SK-N-SH (cell line): Measurements from ENCODE around the gene MGAT1. TPM values are rescaled to one million over a fixed set of nuclear protein-coding genes. Genes with fewer than 3 reads are reported as not detected.
A peak's percentile ranks its signal among the peaks of the same experiment; 100 is the strongest.

Experiments used
- CTCF ChIA-PET: fragments of 300-600, 350-600 bp; formaldehyde crosslinking; extraction: SDS; loops from one replicate; lab custom pipeline; 2021; lab: Yijun Ruan, JAX
- POLR2A ChIA-PET: fragments of 350-600 bp; sonication (Branson Sonifier 250); formaldehyde crosslinking; extraction: SDS; loops from one replicate; lab custom pipeline; 2020; ENCODE audit warnings: antibody characterized with exemption, inconsistent platforms; lab: Yijun Ruan, JAX
- DNase-seq: peaks from one replicate; pipeline ENCODE4 v3.0.0; 2012
- H2AFZ ChIP-seq: fragments of 200-600 bp; sonication (generic); 2 replicates; pipeline ENCODE4 v1.8.1; 2016; ENCODE audit warnings: antibody characterized with exemption, mild to moderate bottlenecking, low read depth
- H3F3A ChIP-seq: fragments of 200-600 bp; sonication (generic); replicated peaks from 2 replicates; pipeline ENCODE3; 2016; ENCODE audit warnings: antibody characterized with exemption, mild to moderate bottlenecking; ENCODE audit not compliant: insufficient read depth
- H3K27ac ChIP-seq, 2 experiments: fragments of 200-500 bp in 1 of 2; fragments of 200-600 bp in 1 of 2; sonication (Bioruptor generic) in 1 of 2; sonication (generic), shearing (Covaris generic) in 1 of 2; 2 replicates each; pipeline versions ENCODE4 v1.5.1 to v1.6.1; 2014 to 2016; ENCODE audit warnings: low read depth in 2 of 2, inconsistent platforms in 1 of 2, low read length in 1 of 2, mild to moderate bottlenecking in 1 of 2, mixed read lengths in 1 of 2
- H3K27me3 ChIP-seq: fragments of 200-600 bp; sonication (generic), shearing (Covaris generic); 2 replicates; pipeline ENCODE4 v1.6.1; 2016; ENCODE audit warnings: mixed run types; ENCODE audit not compliant: insufficient read depth
- H3K36me3 ChIP-seq, 2 experiments: fragments of 200-500 bp in 1 of 2; fragments of 200-600 bp in 1 of 2; sonication (Bioruptor generic) in 1 of 2; sonication (generic) in 1 of 2; replicated peaks in 1 of 2; 2 replicates each; pipeline versions ENCODE3 to v1.5.1; 2014 to 2016; ENCODE audit warnings: low read length in 1 of 2, mild to moderate bottlenecking in 1 of 2; ENCODE audit not compliant: insufficient read depth in 2 of 2, control insufficient read depth in 1 of 2
- H3K4me1 ChIP-seq, 2 experiments: fragments of 200-500 bp in 1 of 2; fragments of 200-600 bp in 1 of 2; sonication (Bioruptor generic) in 1 of 2; sonication (generic), shearing (Covaris generic) in 1 of 2; 2 replicates each; pipeline versions ENCODE4 v1.5.1 to v1.6.1; 2014 to 2016; ENCODE audit warnings: low read depth in 1 of 2, low read length in 1 of 2, mixed run types in 1 of 2; ENCODE audit not compliant: insufficient read depth in 2 of 2, control insufficient read depth in 1 of 2
- H3K4me2 ChIP-seq: fragments of 200-600 bp; sonication (generic), shearing (Covaris generic); 2 replicates; pipeline ENCODE4 v1.6.1; 2017; ENCODE audit warnings: mixed run types
- H3K4me3 ChIP-seq, 2 experiments: fragments of 200-500 bp in 1 of 2; fragments of 200-600 bp in 1 of 2; sonication (Bioruptor generic) in 1 of 2; sonication (generic), shearing (Covaris generic) in 1 of 2; 2 replicates each; pipeline versions ENCODE4 v1.5.1 to v1.8.1; 2014 to 2016; ENCODE audit warnings: low read depth in 2 of 2, inconsistent platforms in 1 of 2, low read length in 1 of 2, mild to moderate bottlenecking in 1 of 2, mixed read lengths in 1 of 2, moderate library complexity in 1 of 2
- H3K79me2 ChIP-seq: fragments of 200-600 bp; sonication (generic); 2 replicates; pipeline ENCODE4 v1.8.1; 2017; ENCODE audit warnings: mild to moderate bottlenecking; ENCODE audit not compliant: insufficient read depth
- H3K9ac ChIP-seq: fragments of 200-600 bp; sonication (generic); 2 replicates; pipeline ENCODE4 v1.6.1; 2017; ENCODE audit warnings: mixed run types
- H3K9me2 ChIP-seq: fragments of 200-600 bp; sonication (generic); 2 replicates; pipeline ENCODE4 v1.6.1; 2017; ENCODE audit warnings: mixed run types
- H3K9me3 ChIP-seq: fragments of 200-600 bp; sonication (generic); 2 replicates; pipeline ENCODE4 v1.6.1; 2017; ENCODE audit warnings: mixed run types, mild to moderate bottlenecking, moderate library complexity
- H4K20me1 ChIP-seq: fragments of 200-600 bp; sonication (generic); 2 replicates; pipeline ENCODE4 v1.6.1; 2017; ENCODE audit warnings: mild to moderate bottlenecking, mixed run types; ENCODE audit not compliant: insufficient read depth
- EZH2phosphoT487 ChIP-seq: fragments of 200-600 bp; sonication (generic); IDR thresholded peaks from 2 replicates; pipeline ENCODE4 v1.6.1; 2017; ENCODE audit warnings: low read depth, mixed run types, mild to moderate bottlenecking, antibody characterized with exemption, moderate library complexity, borderline replicate concordance
- FOXM1 ChIP-seq: IDR thresholded peaks from 2 replicates; pipeline ENCODE4 v1.4.0; 2012; ENCODE audit warnings: low read depth, mild to moderate bottlenecking
- GABPA ChIP-seq: IDR thresholded peaks from 2 replicates; pipeline ENCODE4 v1.4.0; 2012; ENCODE audit warnings: low read depth, mild to moderate bottlenecking
- GATA2 ChIP-seq: sonication (generic); formaldehyde crosslinking; IDR thresholded peaks from 2 replicates; pipeline ENCODE4 v1.5.0; 2020; ENCODE audit warnings: mild to moderate bottlenecking, missing genetic modification reagents
- MEF2A ChIP-seq: IDR thresholded peaks from 2 replicates; pipeline ENCODE4 v1.4.0; 2012; ENCODE audit warnings: low read depth, borderline replicate concordance
- NRF1 ChIP-seq: IDR thresholded peaks from 2 replicates; pipeline ENCODE4 v1.6.1; 2012; ENCODE audit warnings: low read depth, mild to moderate bottlenecking, low read length
- PBX3 ChIP-seq: IDR thresholded peaks from 2 replicates; pipeline ENCODE4; 2012
- RAD21 ChIP-seq: IDR thresholded peaks from 2 replicates; pipeline ENCODE4 v1.6.1; 2012; ENCODE audit warnings: mild to moderate bottlenecking, low read length
- REST ChIP-seq: IDR thresholded peaks from 2 replicates; pipeline ENCODE4 v1.6.1; 2012; ENCODE audit warnings: mild to moderate bottlenecking, low read depth, low read length, moderate library complexity
- RXRA ChIP-seq: IDR thresholded peaks from 2 replicates; pipeline ENCODE4 v1.4.0; 2012; ENCODE audit warnings: low read depth, mild to moderate bottlenecking, borderline replicate concordance
- TEAD4 ChIP-seq: IDR thresholded peaks from 2 replicates; pipeline ENCODE4 v1.4.0; 2012; ENCODE audit warnings: mild to moderate bottlenecking, borderline replicate concordance; ENCODE audit not compliant: insufficient read depth
- WGBS: methylation state at CpG from one replicate; pipeline ENCODE4 v1.1.6; 2017; ENCODE audit warnings: low lambda C conversion rate; 5-methylcytosine and 5-hydroxymethylcytosine counted together
- polyA plus RNA-seq, 3 experiments: library from polyadenylated mRNA; depleted of rRNA; stranded (reverse); fragments of >200 nt; gene quantifications; 2 replicates each; pipeline ENCODE4 v1.2.3, GENCODE V29; 2012

MGAT1 gene
- polyA plus RNA-seq, 1 of the 3 experiments (the other 2 are of a cell fraction): 47.3 TPM

- H3K4me3 ChIP-seq: peak overlapping the region; percentile 2 to 40; a peak in 1 of 4 replicates
- no peak overlapping the region for H2AFZ ChIP-seq
- no peaks in the 10 kb centered on the region for H3K9me2 ChIP-seq
- H3K9me3 ChIP-seq: no peaks in the 10 kb centered on the region
- H3K9ac ChIP-seq: no peak overlapping the region
- CTCF ChIA-PET: interaction anchor here (0.7 kb wide), 1 partner anchor 16 kb away, joined by 3 read pairs; no protein-coding TSS in a partner anchor
- TF ChIP-seq RXRA (no peak), REST (no peak), GABPA (no peak), FOXM1 (no peak), NRF1 (no peak), PBX3 (no peak)
- TF ChIP-seq, all 33 proteins: peak for 0
- no peak for DNase-seq
- Histone ChIP-seq H3K4me2 (peak overlapping the region; percentile 87), H3K4me1 (peaks cover 4 to 50% of the 10 kb centered on the region in 2 experiments; a peak in 3 of 4 replicates), H3K27ac (peak overlapping the region in 1 of 2 experiments; percentile 64; a peak in 1 of 4 replicates), H3K79me2 (peaks cover 56% of the 10 kb centered on the region), H3K36me3 (peaks cover 0 to 10% of the 10 kb centered on the region in 2 experiments), H4K20me1 (peaks cover 6% of the 10 kb centered on the region), H3F3A (no peaks in the 10 kb centered on the region), H3K27me3 (no peaks in the 10 kb centered on the region)
- 80% methylated on average over 9 of the region's 9 CpGs for WGBS
- POLR2A ChIA-PET: no interaction called here
Observed at GRCh38 chr5:180806351-180807011, 3.9 kb upstream of the MGAT1 start.

DNA sequence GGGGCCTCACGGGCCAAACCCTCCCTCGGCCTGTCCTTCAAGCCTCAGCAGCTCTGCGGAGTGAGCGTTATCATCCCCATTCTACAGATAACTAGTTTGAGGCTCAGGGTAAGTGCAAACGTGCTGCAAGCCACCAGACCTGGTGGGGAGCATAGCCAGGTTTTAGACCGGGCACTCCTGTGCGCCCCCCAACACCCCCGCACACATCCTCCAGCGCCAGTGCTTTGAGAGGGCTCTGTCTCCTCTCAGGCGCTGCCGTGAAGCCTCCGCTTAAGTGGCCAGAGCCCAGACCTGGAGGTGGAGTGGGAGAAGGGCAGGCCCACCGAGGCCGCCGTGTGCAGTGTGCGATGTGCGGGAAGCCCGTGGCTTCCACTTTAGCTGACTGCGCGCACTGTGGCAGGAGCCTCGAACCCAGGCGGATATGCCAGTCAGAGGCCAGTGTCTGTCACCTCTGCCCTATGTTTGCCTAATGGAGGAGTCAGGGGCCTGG is 1.6 kb upstream of the MGAT1 start:
- Histone ChIP-seq H3K79me2 (peaks cover 75% of the 10 kb centered on the region), H3K9me3 (no peaks in the 10 kb centered on the region), H3F3A (no peaks in the 10 kb centered on the region), H3K4me1 (peaks cover 17 to 54% of the 10 kb centered on the region in 2 experiments; a peak in 3 of 4 replicates), H3K4me2 (no peak overlapping the region), H3K9ac (no peak overlapping the region), H4K20me1 (peaks cover 29% of the 10 kb centered on the region), H3K27me3 (no peaks in the 10 kb centered on the region), H3K4me3 (no peak overlapping the region), H3K36me3 (peaks cover 6 to 18% of the 10 kb centered on the region in 2 experiments), H3K9me2 (no peaks in the 10 kb centered on the region), H3K27ac (no peak overlapping the region), H2AFZ (no peak overlapping the region)
- POLR2A ChIA-PET: no interaction called here
- CTCF ChIA-PET: interaction anchor here (0.9 kb wide), 1 partner anchor 22 kb away, joined by 3 read pairs; no protein-coding TSS in a partner anchor
- DNase-seq: no peak
- TF ChIP-seq NRF1: no peak
- TF ChIP-seq MEF2A: no peak
- TF ChIP-seq RAD21: no peak
- no peak for TF ChIP-seq EZH2phosphoT487
- TF ChIP-seq TEAD4: no peak
- TF ChIP-seq GATA2: no peak
- 96% methylated on average over 18 of the region's 22 CpGs for WGBS
